Neural crest cell (in vitro differentiated cells): ENCODE measurements around the gene ADCY9. TPM values are rescaled to one million over a fixed set of nuclear protein-coding genes. Genes with fewer than 3 reads are reported as not detected.
"Not testable (repeated sequence)": the region's sequence is repeated elsewhere in the genome, so short reads cannot be mapped to it uniquely, and the experiment has no call there.

Source experiments
- DNase-seq: peaks from one replicate; pipeline ENCODE4 v3.0.0; 2021; ENCODE audit warnings: low read depth, mixed read lengths, low spot score
- H3K27ac Mint-ChIP-seq: one replicate; pipeline ENCODE4 v1.8.0; 2021; ENCODE audit warnings: mild to moderate bottlenecking, mixed read lengths; ENCODE audit not compliant: unreplicated experiment
- H3K27me3 Mint-ChIP-seq: 2 replicates; pipeline ENCODE4 v1.8.0; 2021; ENCODE audit warnings: low read depth, mild to moderate bottlenecking, mixed read lengths
- H3K36me3 Mint-ChIP-seq: 2 replicates; pipeline ENCODE4 v1.8.0; 2021; ENCODE audit warnings: low read depth, mild to moderate bottlenecking, mixed read lengths
- H3K4me1 Mint-ChIP-seq: 2 replicates; pipeline ENCODE4 v1.8.0; 2021; ENCODE audit warnings: mixed read lengths
- H3K4me3 Mint-ChIP-seq: one replicate; pipeline ENCODE4 v1.8.0; 2021; ENCODE audit warnings: mild to moderate bottlenecking, mixed read lengths
- H3K9me3 Mint-ChIP-seq: 2 replicates; pipeline ENCODE4 v1.8.0; 2021; ENCODE audit warnings: mixed read lengths
- CTCF ChIP-seq: fragments of 200-600 bp; sonication (generic); conservative IDR thresholded peaks from 2 replicates; pipeline ENCODE4 v1.5.0; 2021; ENCODE audit warnings: antibody characterized with exemption, mild to moderate bottlenecking
- total RNA-seq: library from RNA; stranded (reverse); gene quantifications from 2 replicates; pipeline ENCODE4 v1.2.1, GENCODE V29; 2021

The ADCY9 gene
- total RNA-seq, 1 donor from 2014 or later, result 11.6 TPM

- no peak for DNase-seq
- Mint-ChIP-seq H3K9me3 (peaks cover 4% of the 10 kb centered on the region), H3K27me3 (peaks cover 8% of the 10 kb centered on the region), H3K36me3 (peaks cover 3% of the 10 kb centered on the region), H3K4me3 (no peak overlapping the region), H3K27ac (no peak overlapping the region), H3K4me1 (peaks cover 5% of the 10 kb centered on the region)
- TF ChIP-seq CTCF, result no peak
Measured at GRCh38 chr16:4081047-4081446, 35.2 kb downstream of the ADCY9 start.

GRCh38 chr16:4077174-4077649, 39.0 kb downstream of the ADCY9 start:
- Mint-ChIP-seq H3K27me3 (peaks cover 3% of the 10 kb centered on the region), H3K4me1 (peaks cover 9% of the 10 kb centered on the region), H3K36me3 (peaks cover 4% of the 10 kb centered on the region), H3K9me3 (no peaks in the 10 kb centered on the region), H3K4me3 (no peak overlapping the region), H3K27ac (no peak overlapping the region)
- DNase-seq, result no peak
- TF ChIP-seq CTCF, result no peak

DNA sequence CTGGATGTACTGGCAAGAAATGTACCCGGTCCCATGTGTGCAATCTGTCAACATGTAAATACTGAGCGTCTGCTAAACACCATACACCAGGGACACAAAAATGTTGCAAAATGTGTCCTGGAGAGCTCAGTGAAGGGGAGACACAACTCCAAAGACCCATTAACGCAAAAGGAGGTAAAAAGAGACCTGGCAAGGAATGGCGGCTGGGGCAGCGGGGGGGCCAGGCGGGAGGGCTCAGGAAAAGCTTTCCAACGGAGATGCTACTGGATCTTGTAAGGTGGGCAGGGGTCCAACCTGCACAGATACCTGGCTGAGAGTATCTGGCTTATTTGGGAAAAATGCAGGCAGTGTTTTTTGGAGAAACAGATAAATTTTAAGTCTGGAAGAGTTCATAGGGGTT, 40.7 kb downstream of the ADCY9 start:
- TF ChIP-seq CTCF, result no peak
- no peaks in the 10 kb centered on the region for H3K27me3 Mint-ChIP-seq
- H3K4me1 Mint-ChIP-seq, result peaks cover 11% of the 10 kb centered on the region

DNA sequence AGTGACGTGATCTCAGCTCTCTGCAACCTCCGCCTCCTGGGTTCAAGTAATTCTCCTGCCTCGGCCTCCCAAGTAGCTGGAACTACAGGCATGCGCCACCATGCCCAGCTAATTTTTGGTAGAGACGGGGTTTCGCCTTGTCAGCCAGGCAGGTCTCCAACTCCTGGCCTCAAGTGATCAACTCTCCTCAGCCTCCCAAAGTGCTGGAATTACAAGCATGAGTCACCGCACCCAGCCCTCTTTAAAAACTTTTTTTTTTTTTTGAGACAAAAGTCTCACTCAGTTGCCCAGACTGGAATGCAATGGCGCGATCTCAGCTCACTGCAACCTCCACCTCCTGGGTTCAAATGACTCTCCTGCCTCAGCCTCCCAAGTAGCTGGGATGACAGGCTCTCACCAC, 43.1 kb downstream of the ADCY9 start:
- not testable (repeated sequence) for H3K9me3 Mint-ChIP-seq, H3K36me3 Mint-ChIP-seq, H3K27me3 Mint-ChIP-seq, DNase-seq, H3K4me3 Mint-ChIP-seq, H3K27ac Mint-ChIP-seq
- H3K4me1 Mint-ChIP-seq, result peaks cover 11% of the 10 kb centered on the region

More for the DNA sequence above, 40.7 kb downstream of the ADCY9 start:
- Mint-ChIP-seq H3K27ac (no peak overlapping the region), H3K36me3 (peaks cover 4% of the 10 kb centered on the region), H3K9me3 (no peaks in the 10 kb centered on the region), H3K4me3 (no peak overlapping the region)
- DNase-seq, result no peak

- Mint-ChIP-seq H3K27ac (peak overlapping the region; percentile 83), H3K9me3 (no peaks in the 10 kb centered on the region), H3K4me3 (no peak overlapping the region), H3K27me3 (peaks cover 2% of the 10 kb centered on the region), H3K4me1 (peaks cover 11% of the 10 kb centered on the region), H3K36me3 (peaks cover 4% of the 10 kb centered on the region)
- TF ChIP-seq CTCF, result no peak
- no peak for DNase-seq
Measured at GRCh38 chr16:4071686-4072561, 44.3 kb downstream of the ADCY9 start.

GRCh38 chr16:4070936-4071335, 45.3 kb downstream of the ADCY9 start:
- Mint-ChIP-seq H3K9me3 (no peaks in the 10 kb centered on the region), H3K4me1 (peaks cover 11% of the 10 kb centered on the region), H3K36me3 (peaks cover 4% of the 10 kb centered on the region), H3K27ac (no peak overlapping the region), H3K4me3 (no peak overlapping the region), H3K27me3 (peaks cover 2% of the 10 kb centered on the region)
- TF ChIP-seq CTCF, result no peak
- DNase-seq, result no peak
